Epithelial cell of proximal tubule (primary cell): ENCODE data around the gene NSD1. TPM values are rescaled to one million over a fixed set of nuclear protein-coding genes. Genes with fewer than 3 reads are reported as not detected.

Experiments used
- DNase-seq: peaks from one replicate; pipeline ENCODE4 v3.0.0-alpha.2; 2011; ENCODE audit warnings: low read depth
- H3K4me3 ChIP-seq: 2 replicates; pipeline ENCODE4 v1.5.1; 2011; ENCODE audit warnings: low read depth, mild to moderate bottlenecking, low read length
- CTCF ChIP-seq: conservative IDR thresholded peaks from 2 replicates; pipeline ENCODE4 v1.5.1; 2012; ENCODE audit warnings: low read depth, mild to moderate bottlenecking, low read length
- total RNA-seq: library from RNA; depleted of rRNA; stranded (reverse); fragments of >200 nt; gene quantifications from 2 replicates; pipeline ENCODE4 v1.2.3, GENCODE V29; 2015

NSD1 gene
- total RNA-seq, 1 donor from 2014 or later = 30.6 TPM

DNA sequence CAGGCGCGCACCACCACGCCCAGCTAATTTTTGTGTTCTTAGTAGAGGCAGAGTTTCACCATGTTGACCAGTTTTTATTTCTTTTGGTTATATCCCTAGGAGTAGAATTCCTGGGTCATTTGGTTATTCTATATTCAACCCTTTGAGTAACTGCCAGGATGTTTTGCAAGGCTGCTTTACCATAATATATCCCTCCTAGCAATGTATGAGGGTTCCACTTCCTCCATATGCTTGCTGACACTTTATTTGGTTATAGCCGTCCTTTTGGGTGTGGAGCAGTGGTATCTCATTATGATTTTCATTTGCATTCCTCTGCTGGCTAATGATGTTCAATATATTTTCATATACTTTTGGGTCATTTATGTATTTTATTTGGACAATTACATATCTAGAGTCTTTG, 88.7 kb downstream of the NSD1 start:
- TF ChIP-seq CTCF = no peak
- DNase-seq = no peak
- H3K4me3 ChIP-seq = no peak overlapping the region

DNA sequence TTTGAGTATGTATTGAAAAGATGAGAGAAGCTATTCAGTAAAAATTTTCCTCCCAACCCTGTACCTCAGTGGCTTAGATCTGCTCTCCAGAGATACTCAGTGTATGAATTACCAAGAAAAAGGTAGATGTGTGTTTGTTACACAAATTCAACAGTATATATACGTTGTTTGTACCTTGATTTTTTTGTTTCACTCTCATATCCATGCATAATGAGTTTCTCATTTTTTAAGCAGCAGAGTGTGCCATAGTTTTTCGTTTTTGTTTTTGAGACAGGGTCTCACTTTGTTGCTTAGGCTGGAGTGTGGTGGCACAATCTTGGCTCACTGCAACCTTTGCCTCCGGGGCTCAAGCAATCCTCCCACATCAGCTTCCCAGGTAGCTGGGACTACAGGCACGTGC, 92.2 kb downstream of the NSD1 start:
- DNase-seq = no peak
- TF ChIP-seq CTCF = no peak

GRCh38 chr5:177226860-177227259, 93.3 kb downstream of the NSD1 start:
- no peak for TF ChIP-seq CTCF
- H3K4me3 ChIP-seq = no peak overlapping the region
- DNase-seq = no peak

More for the DNA sequence above, 92.2 kb downstream of the NSD1 start:
- H3K4me3 ChIP-seq = no peak overlapping the region

DNA sequence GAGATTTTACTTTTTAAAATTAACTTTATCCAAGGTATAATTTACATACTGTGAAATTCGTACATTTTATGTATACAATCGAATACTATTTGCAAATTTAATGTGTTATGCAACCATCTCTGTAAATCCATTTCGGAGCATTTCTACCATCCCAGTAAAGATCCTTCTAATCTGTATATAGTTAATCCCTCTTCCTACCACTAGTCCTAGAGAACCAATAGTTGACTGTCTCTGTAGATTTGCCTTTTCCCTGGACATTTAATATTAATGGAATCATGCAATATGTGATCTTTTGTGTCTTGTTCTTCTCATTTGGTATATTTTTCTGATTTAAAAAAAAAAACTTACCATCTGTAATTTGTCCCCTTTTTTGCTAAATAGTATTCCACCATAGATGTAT, 95.2 kb downstream of the NSD1 start:
- H3K4me3 ChIP-seq = no peak overlapping the region
- DNase-seq = no peak
- TF ChIP-seq CTCF = no peak

- no peak for TF ChIP-seq CTCF
- DNase-seq = no peak
- no peak overlapping the region for H3K4me3 ChIP-seq
These were observed 97.1 kb downstream of the NSD1 start for GRCh38 chr5:177230660-177231059.

GRCh38 chr5:177231479-177232250, 98.1 kb downstream of the NSD1 start:
- no peak overlapping the region for H3K4me3 ChIP-seq
- TF ChIP-seq CTCF = no peak
- DNase-seq = no peak

- DNase-seq = no peak
- no peak overlapping the region for H3K4me3 ChIP-seq
- no peak for TF ChIP-seq CTCF
These were observed 98.8 kb downstream of the NSD1 start for GRCh38 chr5:177232358-177232757.
